ENCODE measurements around the gene BMPER. TPM values are rescaled to one million over a fixed set of nuclear protein-coding genes. Genes with fewer than 3 reads are reported as not detected.

The BMPER gene
- total and polyA plus RNA-seq, 2 of the 8 experiments (the other 6 are each of a cell fraction or from before 2014, with no cell fraction given), result 0.33 to 0.69 TPM

DNA sequence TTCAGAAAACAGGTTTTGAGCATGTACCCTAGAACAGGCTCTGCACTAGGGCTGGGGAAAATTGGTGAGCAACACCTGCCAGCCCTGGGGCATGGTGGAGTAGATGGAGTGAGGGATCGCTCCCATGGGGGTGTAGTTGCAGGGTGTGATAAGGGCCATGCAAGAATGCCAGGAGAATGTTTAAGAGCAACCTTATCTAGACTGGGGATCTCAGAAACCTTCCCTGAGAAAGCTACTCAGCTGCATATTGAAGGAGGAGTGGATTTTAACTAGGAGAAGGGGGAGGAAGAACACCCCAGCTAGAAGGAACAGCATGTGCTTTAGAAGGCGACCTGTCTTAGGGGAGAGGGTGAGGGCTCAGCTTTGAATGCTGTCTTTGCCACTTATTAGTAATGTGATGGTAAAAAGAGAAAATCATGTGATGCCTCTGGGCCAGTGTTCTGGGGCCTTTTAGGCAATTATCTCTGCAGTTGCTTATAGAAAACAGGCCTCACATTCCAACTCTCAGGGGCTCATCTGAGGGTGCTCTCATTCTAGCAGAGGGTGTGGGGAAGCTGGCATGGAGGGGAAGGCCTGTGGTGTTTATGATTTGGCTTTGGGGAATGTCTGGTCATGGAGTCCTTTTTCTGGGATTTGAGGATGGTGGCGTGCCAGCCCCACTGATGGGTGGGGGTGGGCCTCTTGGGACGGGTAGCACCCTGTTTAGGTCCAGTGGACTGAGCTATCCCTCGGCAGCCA, 225.4 kb downstream of the BMPER start (continued):
- TF ChIP-seq FOSL1 (IDR thresholded peaks at IDR 0.05; ENCODE audit: insufficient read depth, low read depth, low read length) (no peak), KDM1A (IDR thresholded peaks at IDR 0.05; ENCODE audit: borderline replicate concordance, low read length) (no peak), ATF3 (IDR thresholded peaks at IDR 0.05; ENCODE audit: insufficient read depth, low read depth, low read length) (no peak)

All from H1 (cell line).